HG03457 (cell line): Measurements from ENCODE around the gene EBF4.
"Not testable (repeated sequence)": the region's sequence is repeated elsewhere in the genome, so short reads cannot be mapped to it uniquely, and the experiment has no call there.

Experiments
- ATAC-seq: cut with Tn5 transposase; IDR thresholded peaks from one replicate; pipeline ENCODE4 v1.9.1; 2021; ENCODE audit warnings: moderate number of reproducible peaks; ENCODE audit not compliant: unreplicated experiment

The EBF4 gene

DNA sequence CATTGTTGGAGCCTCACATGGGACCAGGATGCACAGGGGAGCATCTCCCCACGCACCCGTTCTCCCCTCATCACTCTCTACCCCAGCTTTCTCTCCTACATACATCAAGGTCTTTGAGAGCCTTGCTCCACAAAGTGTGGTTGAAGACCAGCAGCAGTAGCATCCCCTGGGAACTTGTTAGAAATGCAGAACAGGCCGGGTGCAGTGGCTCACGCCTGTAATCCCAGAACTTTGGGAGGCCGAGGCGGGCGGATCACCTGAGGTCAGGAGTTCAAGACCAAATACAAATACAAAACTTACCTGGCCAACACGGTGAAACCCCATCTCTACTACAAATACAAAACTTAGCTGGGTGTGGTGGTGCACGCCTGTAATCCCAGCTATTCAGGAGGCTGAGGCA, 115.3 kb downstream of the EBF4 start:
- ATAC-seq: not testable (repeated sequence)

DNA sequence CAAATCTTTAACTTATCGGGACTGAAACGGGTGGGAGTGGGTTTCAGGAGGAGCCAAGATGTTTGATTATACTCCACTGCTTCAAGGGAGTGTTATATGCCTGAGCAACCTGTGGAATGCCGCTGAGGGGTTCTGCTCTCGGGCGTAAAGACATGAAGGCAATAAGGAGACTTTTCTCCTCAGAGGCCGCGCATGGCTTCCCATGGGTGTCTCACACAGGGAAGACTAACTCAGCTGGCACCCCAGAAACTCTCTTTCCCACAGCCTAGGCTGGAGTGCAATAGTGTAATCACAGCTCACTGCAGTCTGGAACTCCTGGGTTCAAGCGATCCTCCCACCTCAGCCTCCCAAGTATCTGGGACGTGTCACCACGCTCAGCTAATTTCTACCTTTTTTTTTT, 117.1 kb downstream of the EBF4 start:
- no peak for ATAC-seq
